Liver (tissue), 3 donors: ENCODE measurements around the gene RHOT1.

Source experiments
- CTCF ChIP-seq: fragments of 150-350 bp; IDR thresholded peaks from 2 replicates; pipeline ENCODE4 v1.5.1; 2017; ENCODE audit warnings: improper control_type of control experiment, low read depth, low read length; ENCODE audit not compliant: missing input control
- HNF4G ChIP-seq: IDR thresholded peaks from 2 replicates; pipeline ENCODE4 v1.6.1; 2016; ENCODE audit warnings: antibody characterized with exemption
- MAX ChIP-seq: IDR thresholded peaks from 2 replicates; pipeline ENCODE4 v1.6.1; 2016; ENCODE audit warnings: antibody characterized with exemption
- RXRA ChIP-seq, 2 donors: IDR thresholded peaks; 2 replicates each; pipeline ENCODE4 v1.6.1; 2017 to 2018; ENCODE audit warnings: antibody characterized with exemption in 2 of 2, mild to moderate bottlenecking in 1 of 2
- donor health status: healthy.
- donor health status: healthy.

- no peak for TF ChIP-seq HNF4G
- TF ChIP-seq CTCF, result no peak
- TF ChIP-seq RXRA (IDR thresholded peaks at IDR 0.05), result no peak
- no peak for TF ChIP-seq MAX
Observed at GRCh38 chr17:32158870-32159585, 16.7 kb downstream of the RHOT1 start.
